T-cell (primary cell): ENCODE results near the gene RIGI. TPM values are rescaled to one million over a fixed set of nuclear protein-coding genes. Genes with fewer than 3 reads are reported as not detected.
A peak's percentile ranks its signal among the peaks of the same experiment; 100 is the strongest.

ENCODE experiments used
- ATAC-seq, 4 experiments: fragments of 200-7000 bp in 3 of 4; fragments of 150-1000 bp in 1 of 4; cut with Tn5 transposase; replicated peaks in 1 of 4; 1 replicate in 3 of 4; 2 replicates in 1 of 4; pipeline ENCODE4 v1.10.0; 2021; ENCODE audit warnings: moderate library complexity in 3 of 4, mild to moderate bottlenecking in 2 of 4, moderate number of reproducible peaks in 1 of 4
- CTCF ChIA-PET, 2 donors: fragments of 300-600 bp; sonication (Branson Sonifier 250); formaldehyde crosslinking; loops; one replicate each; lab custom pipeline; 2022; ENCODE audit warnings: antibody characterized with exemption in 2 of 2; lab: Charles Lee
- POLR2A ChIA-PET, 2 donors: fragments of 300-600 bp; sonication (Branson Sonifier 250); formaldehyde crosslinking; loops; one replicate each; lab custom pipeline; 2022; ENCODE audit warnings: antibody characterized with exemption in 2 of 2; lab: Charles Lee
- DNase-seq, 35 experiments: peaks; one replicate each; pipeline versions ENCODE4 v3.0.0 to v3.0.0-alpha.2; 2013 to 2023
- H3K27ac ChIP-seq: one replicate; pipeline ENCODE4 v1.5.1; 2013; ENCODE audit warnings: low read length
- H3K27me3 ChIP-seq, 2 experiments: replicated peaks in 1 of 2; 1 replicate in 1 of 2; 2 replicates in 1 of 2; pipeline versions ENCODE4 v1.6.1 to v1.7.0; 2013; ENCODE audit warnings: low read length in 1 of 2, mixed read lengths in 1 of 2; ENCODE audit not compliant: control insufficient read depth in 2 of 2, insufficient read depth in 2 of 2; ENCODE audit errors: extremely low read depth in 1 of 2
- H3K36me3 ChIP-seq, 2 donors: 1 replicate in 1 of 2; 2 replicates in 1 of 2; pipeline versions ENCODE4 v1.6.1 to v1.7.0; 2013; ENCODE audit warnings: low read length in 1 of 2; ENCODE audit not compliant: control insufficient read depth in 2 of 2, insufficient read depth in 1 of 2; ENCODE audit errors: extremely low read depth in 1 of 2
- H3K4me1 ChIP-seq, 2 experiments: 1 replicate in 1 of 2; 2 replicates in 1 of 2; pipeline versions ENCODE4 v1.6.1 to v1.7.0; 2013; ENCODE audit warnings: low read length in 2 of 2, mixed read lengths in 1 of 2; ENCODE audit not compliant: insufficient read depth in 2 of 2, control insufficient read depth in 1 of 2; ENCODE audit errors: extremely low read depth in 1 of 2
- H3K4me3 ChIP-seq, 2 donors: 1 replicate in 1 of 2; 2 replicates in 1 of 2; pipeline versions ENCODE4 v1.5.1 to v1.7.0; 2013; ENCODE audit warnings: mild to moderate bottlenecking in 2 of 2, low read length in 1 of 2, moderate library complexity in 1 of 2; ENCODE audit not compliant: control insufficient read depth in 1 of 2; ENCODE audit errors: extremely low read depth in 1 of 2
- H3K9me3 ChIP-seq: 2 replicates; pipeline ENCODE4 v1.7.0; 2013
- H3K27ac Mint-ChIP-seq, 2 donors: one replicate each; pipeline ENCODE4 v1.8.0; 2020 to 2021; ENCODE audit warnings: mild to moderate bottlenecking in 2 of 2, mixed read lengths in 2 of 2
- H3K27me3 Mint-ChIP-seq, 2 donors: one replicate each; pipeline ENCODE4 v1.8.0; 2021 to 2022; ENCODE audit warnings: mixed read lengths in 2 of 2
- H3K36me3 Mint-ChIP-seq: one replicate; pipeline ENCODE4 v1.8.0; 2021; ENCODE audit warnings: mixed read lengths
- H3K4me1 Mint-ChIP-seq, 3 donors: one replicate each; pipeline ENCODE4 v1.8.0; 2020 to 2022; ENCODE audit warnings: mixed read lengths in 3 of 3, mild to moderate bottlenecking in 1 of 3
- H3K4me3 Mint-ChIP-seq, 3 donors: one replicate each; pipeline ENCODE4 v1.8.0; 2020 to 2022; ENCODE audit warnings: mild to moderate bottlenecking in 3 of 3, mixed read lengths in 3 of 3, moderate library complexity in 3 of 3
- H3K9me3 Mint-ChIP-seq, 3 donors: one replicate each; pipeline ENCODE4 v1.8.0; 2020 to 2022; ENCODE audit warnings: mixed read lengths in 3 of 3
- WGBS: methylation state at CpG from one replicate; pipeline ENCODE4 v1.1.5; 2013; ENCODE audit warnings: missing lambda C conversion rate; ENCODE audit not compliant: insufficient coverage; 5-methylcytosine and 5-hydroxymethylcytosine counted together
- total RNA-seq, 35 experiments: library from RNA in 6 of 35; stranded (reverse) in 6 of 35; fragments of 120-200 nt in 1 of 35; gene quantifications; one replicate each; pipeline versions ENCODE4 v1.2.1 to v1.2.4 and lab custom pipeline; 2013 to 2026

The RIGI gene
- 10 to 100 TPM; 14.0 to 27.1 (median 19.3) TPM for total RNA-seq
- total RNA-seq (2013): 35.8 TPM
- 0.96 to 45.8 (median 10.2) reads per million in 29 experiments for total RNA-seq (lab: John Stamatoyannopoulos, UW)

- H3K4me1 ChIP-seq: peaks cover 16 to 17% of the 10 kb centered on the region in 2 experiments
- H3K27me3 ChIP-seq: no peaks in the 10 kb centered on the region
- peaks cover 35% of the 10 kb centered on the region for H3K36me3 Mint-ChIP-seq
- H3K27ac ChIP-seq: peak within 1 kb of the TSS; percentile 74
- WGBS: 0% methylated on average over 30 of the region's 37 CpGs
- no peaks in the 10 kb centered on the region for H3K9me3 Mint-ChIP-seq
- ChIA-PET CTCF (interaction anchor here (0.6 to 3.2 kb wide), 25 partner anchors 14 to 1932 kb away, joined by 3 to 60 read pairs (median 5); partner anchors contain the start of genes ACO1 (in 1 of the 2), FAM219A (in 1 of the 2), NDUFB6 (in 1 of the 2) and SMIM27 (in 1 of the 2)), POLR2A (interaction anchor here (0.5 to 2.0 kb wide), 10 partner anchors 14 to 1692 kb away, joined by 3 to 11 read pairs (median 4); no protein-coding TSS in a partner anchor)
- H3K9me3 ChIP-seq: no peaks in the 10 kb centered on the region
- ATAC-seq: peak; percentile 78 to 84 (median 83)
- peaks cover 0 to 2% of the 10 kb centered on the region in 2 donors for H3K36me3 ChIP-seq
- peak; percentile 40 to 92 (median 76) for DNase-seq
- peak within 1 kb of the TSS; percentile 87 to 98 (median 92) for H3K4me3 Mint-ChIP-seq
- H3K27ac Mint-ChIP-seq: peak within 1 kb of the TSS; percentile 97 to 99
- H3K4me3 ChIP-seq: peak within 1 kb of the TSS; percentile 77 to 85
- H3K27me3 Mint-ChIP-seq: no peaks in the 10 kb centered on the region
- peaks cover 49 to 64% (median 57%) of the 10 kb centered on the region in 3 donors for H3K4me1 Mint-ChIP-seq
Measured at GRCh38 chr9:32526041-32526706, at the start of gene RIGI. RIGI (minus strand) TSS chr9:32526196; CDS start chr9:32526166, 30 bp downstream.

- ChIA-PET CTCF (interaction anchor here (0.5 to 4.0 kb wide), 10 partner anchors 14 to 493 kb away, joined by 3 to 115 read pairs (median 3); partner anchors contain the start of genes ACO1 (in 1 of the 2) and RIGI (in 1 of the 2)), POLR2A (no interaction called here)
- Histone ChIP-seq H3K27ac (no peak overlapping the region), H3K4me1 (peaks cover 4 to 19% of the 10 kb centered on the region in 2 experiments), H3K27me3 (no peaks in the 10 kb centered on the region), H3K4me3 (no peak overlapping the region), H3K36me3 (no peaks in the 10 kb centered on the region), H3K9me3 (no peaks in the 10 kb centered on the region)
- Mint-ChIP-seq H3K27ac (no peak overlapping the region), H3K9me3 (no peaks in the 10 kb centered on the region), H3K27me3 (peaks cover 4 to 13% of the 10 kb centered on the region in 2 donors), H3K36me3 (peaks cover 5% of the 10 kb centered on the region), H3K4me3 (no peak overlapping the region), H3K4me1 (peaks cover 29 to 30% (median 30%) of the 10 kb centered on the region in 3 donors)
- ATAC-seq (no peak), DNase-seq (no peak)
- 71% methylated on average over 1 of the region's 1 CpG for WGBS
Measured at GRCh38 chr9:32574858-32575257, 48.9 kb upstream of the RIGI start.

DNA sequence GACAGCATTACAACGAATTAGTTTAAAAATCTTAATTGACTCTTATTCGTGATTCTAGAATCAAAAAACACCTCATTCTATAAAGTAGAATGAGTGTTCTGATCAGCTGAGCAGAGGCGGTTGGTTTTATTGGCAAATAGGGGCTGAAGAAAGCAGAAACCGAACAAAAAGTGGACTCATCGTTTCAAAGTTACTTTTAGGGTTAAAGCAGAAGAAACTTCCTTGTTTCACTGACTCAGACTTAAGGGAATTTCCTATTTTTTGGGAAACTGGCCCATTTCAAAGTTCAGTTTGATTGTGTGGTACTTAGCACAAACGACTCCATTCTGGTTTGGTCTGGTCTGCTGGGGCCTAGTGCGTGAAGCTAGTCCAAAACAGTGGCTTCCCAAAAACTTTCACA is 47.8 kb upstream of the RIGI start:
- no peaks in the 10 kb centered on the region for H3K27me3 ChIP-seq
- H3K9me3 ChIP-seq: no peaks in the 10 kb centered on the region
- no peak for ATAC-seq
- peak overlapping the region; percentile 98 to 99 (median 99) for H3K4me3 Mint-ChIP-seq
- H3K4me1 ChIP-seq: peaks cover 4 to 19% of the 10 kb centered on the region in 2 experiments
- peak overlapping the region; percentile 85 for H3K27ac ChIP-seq
- CTCF ChIA-PET: interaction anchor here (0.5 to 4.0 kb wide), 7 partner anchors 18 to 393 kb away, joined by 3 to 115 read pairs (median 18); partner anchors contain the start of genes ACO1 (in 1 of the 2), RIGI (in 1 of the 2), SMIM27 (in 1 of the 2) and TOPORS (in 1 of the 2)
- WGBS: 92% methylated on average over 2 of the region's 7 CpGs
- DNase-seq: no peak
- POLR2A ChIA-PET: interaction anchor here in 1 of 2 donors (0.6 to 1.1 kb wide), 2 partner anchors 11 to 23 kb away, joined by 3 to 7 read pairs; no protein-coding TSS in a partner anchor
- peaks cover 0 to 3% of the 10 kb centered on the region in 2 donors for H3K36me3 ChIP-seq
- peak overlapping the region; percentile 98 to 99 for H3K27ac Mint-ChIP-seq
- peaks cover 30 to 34% (median 34%) of the 10 kb centered on the region in 3 donors for H3K4me1 Mint-ChIP-seq
- peaks cover 7% of the 10 kb centered on the region for H3K36me3 Mint-ChIP-seq
- no peaks in the 10 kb centered on the region for H3K9me3 Mint-ChIP-seq
- peaks cover 4 to 7% of the 10 kb centered on the region in 2 donors for H3K27me3 Mint-ChIP-seq
- H3K4me3 ChIP-seq: no peak overlapping the region

GRCh38 chr9:32572900-32573523 is 47.0 kb upstream of the RIGI start, which contains the start of gene NDUFB6:
NDUFB6 (minus strand) TSS chr9:32573159; CDS start chr9:32573060, 99 bp downstream.
- peaks cover 11% of the 10 kb centered on the region for H3K36me3 Mint-ChIP-seq
- H3K27me3 Mint-ChIP-seq: no peaks in the 10 kb centered on the region
- Histone ChIP-seq H3K9me3 (no peaks in the 10 kb centered on the region), H3K27ac (peak within 1 kb of the TSS; percentile 85), H3K36me3 (peaks cover 5 to 6% of the 10 kb centered on the region in 2 donors), H3K27me3 (no peaks in the 10 kb centered on the region), H3K4me3 (peak within 1 kb of the TSS; percentile 84 to 100), H3K4me1 (peaks cover 4 to 19% of the 10 kb centered on the region in 2 experiments)
- ATAC-seq: peak; percentile 82 to 85 (median 84)
- 0% methylated on average over 28 of the region's 36 CpGs for whole genome bisulfite sequencing
- peak within 1 kb of the TSS; percentile 98 to 99 for H3K27ac Mint-ChIP-seq
- peak; percentile 89 to 99 (median 96) for DNase-seq
- peak within 1 kb of the TSS; percentile 98 to 99 (median 99) for H3K4me3 Mint-ChIP-seq
- POLR2A ChIA-PET: interaction anchor here in 1 of 2 donors (1.2 to 2.0 kb wide), 4 partner anchors 19 to 189 kb away, joined by 3 to 7 read pairs (median 6); partner anchors contain the start of genes ACO1 and SMIM27
- peaks cover 30 to 34% (median 34%) of the 10 kb centered on the region in 3 donors for H3K4me1 Mint-ChIP-seq
- CTCF ChIA-PET: interaction anchor here (1.1 to 4.0 kb wide), 13 partner anchors 10 to 194 kb away, joined by 3 to 115 read pairs (median 7); partner anchors contain the start of genes ACO1 (in 2 of the 2), RIGI (in 2 of the 2), SMIM27 (in 1 of the 2) and TOPORS (in 1 of the 2)
- no peaks in the 10 kb centered on the region for H3K9me3 Mint-ChIP-seq

- WGBS: 0% methylated on average over 4 of the region's 17 CpGs
- no peaks in the 10 kb centered on the region for H3K9me3 ChIP-seq
- H3K27ac ChIP-seq: peak overlapping the region; percentile 85
- peaks cover 19% of the 10 kb centered on the region for H3K36me3 Mint-ChIP-seq
- no peaks in the 10 kb centered on the region for H3K9me3 Mint-ChIP-seq
- POLR2A ChIA-PET: interaction anchor here (0.6 to 2.0 kb wide), 7 partner anchors 18 to 1290 kb away, joined by 3 to 7 read pairs (median 5); partner anchors contain the start of genes ACO1 (in 1 of the 2), DNAJA1 (in 1 of the 2), RIGI (in 1 of the 2) and SMIM27 (in 1 of the 2)
- H3K27ac Mint-ChIP-seq: peak overlapping the region; percentile 98 to 99
- ATAC-seq (peak; percentile 83 to 87 (median 86)), DNase-seq (peak; percentile 41 to 89 (median 75))
- H3K4me3 Mint-ChIP-seq: peak overlapping the region; percentile 98 to 99 (median 99)
- no peaks in the 10 kb centered on the region for H3K27me3 Mint-ChIP-seq
- CTCF ChIA-PET: interaction anchor here (0.6 to 4.0 kb wide), 30 partner anchors 9 to 431 kb away, joined by 3 to 115 read pairs (median 4); partner anchors contain the start of genes ACO1 (in 2 of the 2), RIGI (in 1 of the 2), SMIM27 (in 1 of the 2) and TOPORS (in 1 of the 2)
- peaks cover 33 to 36% (median 34%) of the 10 kb centered on the region in 3 donors for H3K4me1 Mint-ChIP-seq
- peaks cover 6 to 9% of the 10 kb centered on the region in 2 donors for H3K36me3 ChIP-seq
- peak overlapping the region; percentile 84 to 100 for H3K4me3 ChIP-seq
- H3K4me1 ChIP-seq: peaks cover 4 to 19% of the 10 kb centered on the region in 2 experiments
- no peaks in the 10 kb centered on the region for H3K27me3 ChIP-seq
Measured at GRCh38 chr9:32571969-32572899, 46.2 kb upstream of the RIGI start.
